Heart left ventricle (tissue), 16 donors: Measurements from ENCODE around the gene TLK2. TPM values are rescaled to one million over a fixed set of nuclear protein-coding genes. Genes with fewer than 3 reads are reported as not detected.
"Not testable (repeated sequence)": the region's sequence is repeated elsewhere in the genome, so short reads cannot be mapped to it uniquely, and the experiment has no call there.

Source experiments
- ATAC-seq, 4 donors: fragments of 200-7000 bp; cut with Tn5 transposase; one replicate each; pipeline ENCODE4 v1.9.1; 2020 to 2022; ENCODE audit warnings: moderate library complexity in 4 of 4, mild to moderate bottlenecking in 3 of 4, moderate number of reproducible peaks in 1 of 4
- DNase-seq, 5 donors: peaks; one replicate each; pipeline ENCODE4 v3.0.0-alpha.2; 2020
- H3K27ac ChIP-seq, 12 donors: fragments of 200-600 bp; sonication (generic) in 4 of 12; one replicate each; pipeline versions ENCODE4 v1.5.0 to v1.8.0; 2016 to 2022; ENCODE audit warnings: mild to moderate bottlenecking in 2 of 12
- H3K27me3 ChIP-seq, 9 donors: fragments of 200-600 bp; sonication (generic) in 2 of 9; one replicate each; pipeline versions ENCODE4 v1.5.1 to v1.8.0; 2016 to 2022; ENCODE audit warnings: mild to moderate bottlenecking in 3 of 9
- H3K36me3 ChIP-seq, 9 donors: fragments of 200-600 bp; sonication (generic) in 2 of 9; one replicate each; pipeline versions ENCODE4 v1.5.0 to v1.8.0; 2018 to 2022; ENCODE audit warnings: mild to moderate bottlenecking in 2 of 9
- H3K4me1 ChIP-seq, 12 donors: fragments of 200-600 bp; sonication (generic) in 4 of 12; one replicate each; pipeline versions ENCODE4 v1.5.0 to v1.8.0; 2016 to 2022; ENCODE audit warnings: mild to moderate bottlenecking in 3 of 12
- H3K4me3 ChIP-seq, 12 donors: fragments of 200-600 bp; sonication (generic) in 4 of 12; one replicate each; pipeline versions ENCODE4 v1.5.0 to v1.8.0; 2017 to 2022; ENCODE audit warnings: mild to moderate bottlenecking in 9 of 12, moderate library complexity in 4 of 12
- H3K9me3 ChIP-seq, 12 donors: fragments of 200-600 bp; sonication (generic) in 4 of 12; one replicate each; pipeline versions ENCODE4 v1.5.0 to v1.8.0; 2016 to 2022; ENCODE audit warnings: mild to moderate bottlenecking in 1 of 12
- POLR2A ChIP-seq, 2 donors: fragments of 450-650 bp; IDR thresholded peaks; one replicate each; pipeline ENCODE4 v1.6.1; 2017; ENCODE audit warnings: antibody characterized with exemption in 2 of 2, mild to moderate bottlenecking in 2 of 2, moderate library complexity in 2 of 2
- WGBS, 4 donors: extraction: QIAGEN DNeasy Blood & Tissue Kit in 2 of 4; methylation state at CpG; one replicate each; pipeline versions ENCODE4 v1.1.5 to v1.1.7; 2013 to 2018; 5-methylcytosine and 5-hydroxymethylcytosine counted together
- intact Hi-C, 10 donors: fragments of 100-400 bp; cut with DNase I; formaldehyde crosslinking; loops; one replicate each; pipeline versions ENCODE4 v1.11.1 to v1.14.2; 2022
- polyA plus RNA-seq, 2 donors: library from polyadenylated mRNA; stranded (reverse); fragments of 200-250 nt; gene quantifications; one replicate each; pipeline ENCODE4 v1.2.3, GENCODE V29; 2013
- total RNA-seq, 9 donors: library from RNA; depleted of rRNA in 2 of 9; stranded (reverse); fragments of >200 nt in 2 of 9; fragmentation: NEBNext Ultra II Directional in 3 of 9; extraction: Animal tissue kit (Norgen Biotek cat#: 25700) in 3 of 9; gene quantifications; one replicate each; pipeline versions ENCODE4 v1.1.0 to v1.2.4, GENCODE V29; 2016 to 2023
- TF ChIP-seq, protein P1 (sequence below), 12 donors: fragments of 200-600 bp; sonication (generic) in 4 of 12; IDR thresholded peaks; one replicate each; pipeline versions ENCODE4 v1.5.0 to v1.8.0; 2018 to 2022; ENCODE audit warnings: antibody characterized with exemption in 12 of 12, mild to moderate bottlenecking in 5 of 12
- donor health status: ischemic (EF 13 %, LVEDD 7.1; RV severe dilation, severe dysfunction).
- donor health status: healthy with polysubstance abuse.
- donor health status: DM: no; HTN: yes; CAD: no.
- donor health status: DM: no; HTN: no; CAD: no.
- donor health status: ischemic (EF 25% LVEDD 6.9; RV normal size, moderate dysfunction).
- donor health status: ischemic (EF 25% LVEDD 5.7; RV mildly dilated, moderate dysfunction).
- donor health status: healthy.
- donor health status: DM: yes; HTN: yes; CAD: no.
- donor health status: ischemic (EF 35%, LVEDD 5.7; RV mildly dilated, moderate dysfunction).
- donor health status: nonischemic (EF 11% LVEDD 7.7; RV severe dilation, severe dysfunction).
- donor health status: DM: yes; HTN: yes; CAD: no.
- donor health status: PGD.
- donor health status: ischemic (EF 29% LVEDD 5.4; RV normal size, mild dysfunction).
- donor health status: nonischemic (EF 23%, LVEDD 6.1; RV moderate dilation, normal function).

Gene TLK2
- total and polyA plus RNA-seq, 11 donors = 11.0 to 36.8 (median 29.5) TPM

DNA sequence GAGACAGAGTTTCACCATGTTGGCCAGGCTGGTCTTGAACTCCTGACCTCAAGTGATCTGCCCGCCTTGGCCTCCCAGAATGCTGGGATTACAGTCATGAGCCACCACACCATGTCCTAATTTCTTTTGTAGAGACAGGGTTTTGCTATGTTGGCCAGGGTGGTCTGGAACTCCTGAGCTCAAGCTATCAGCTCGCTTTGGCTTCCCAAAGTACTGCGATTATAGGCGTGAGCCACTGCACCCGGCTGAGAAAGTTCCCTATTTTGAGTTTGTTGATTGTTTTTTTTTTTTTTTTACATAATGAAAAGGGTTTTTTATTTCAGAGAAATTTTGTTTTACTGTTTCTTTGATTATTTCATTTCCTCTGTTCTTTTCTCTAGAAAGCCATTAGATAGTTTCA, 67.4 kb downstream of the TLK2 start:
- 74 to 95% (median 87%) methylated on average over 5 of the region's 5 CpGs for WGBS, 4 donors
- H3K9me3 ChIP-seq, H3K4me3 ChIP-seq: not testable (repeated sequence)

DNA sequence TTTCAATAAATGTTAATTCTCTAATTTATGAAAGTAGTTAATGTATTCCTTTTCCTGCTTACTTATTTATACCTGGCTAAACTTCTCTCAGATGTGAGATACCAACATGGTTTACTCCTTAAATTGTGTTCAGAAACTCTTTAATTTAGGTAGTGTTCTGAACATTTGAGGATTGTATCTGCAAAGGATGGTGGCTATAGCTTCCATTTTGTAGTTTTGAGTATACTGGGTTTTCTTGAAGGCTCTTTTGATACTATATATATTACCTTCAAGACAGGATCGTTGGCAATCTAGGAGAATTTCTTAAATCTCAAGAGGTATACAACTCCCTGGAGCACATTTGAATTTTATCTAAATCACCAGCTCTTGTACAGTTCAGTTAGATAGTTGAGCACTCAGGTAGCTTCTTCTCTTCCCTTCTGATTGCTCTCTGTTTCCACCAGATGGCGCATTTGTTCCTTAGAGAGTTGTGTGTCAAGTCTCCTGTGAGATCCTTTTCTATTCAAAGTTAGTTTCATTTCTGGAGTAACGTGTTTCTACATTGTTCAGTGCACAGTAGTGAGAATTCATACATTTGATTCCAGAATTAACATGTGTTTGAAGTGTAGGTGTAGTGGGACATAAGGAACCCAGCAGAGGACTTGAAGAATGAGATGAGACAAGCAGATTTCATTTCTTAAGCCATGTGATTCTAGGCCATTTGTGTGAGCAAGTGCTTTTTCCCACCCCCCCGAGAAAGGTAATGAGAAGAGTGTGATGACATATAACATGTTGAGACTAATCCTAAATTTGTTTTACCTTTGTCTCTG, 74.4 kb downstream of the TLK2 start:
- WGBS, 4 donors = 15 to 18% (median 17%) methylated on average over 4 of the region's 4 CpGs
- H3K27me3 ChIP-seq = not testable (repeated sequence)
- DNase-seq = peak in 2 of 5 donors; percentile 24 to 30

More for the DNA sequence above, 67.4 kb downstream of the TLK2 start:
- H3K27ac ChIP-seq, ATAC-seq, H3K4me1 ChIP-seq, DNase-seq, intact Hi-C loops, H3K27me3 ChIP-seq: not testable (repeated sequence)
- H3K36me3 ChIP-seq = peaks cover 0 to 17% (median 3%) of the 10 kb centered on the region in 9 donors

GRCh38 chr17:62557532-62557931, 78.9 kb downstream of the TLK2 start:
- intact Hi-C loops, H3K4me3 ChIP-seq, DNase-seq, H3K4me1 ChIP-seq, H3K27ac ChIP-seq, H3K9me3 ChIP-seq, H3K27me3 ChIP-seq, ATAC-seq: not testable (repeated sequence)
- 87 to 95% (median 92%) methylated on average over 5 of the region's 5 CpGs for WGBS, 4 donors
- H3K36me3 ChIP-seq = peaks cover 0 to 75% (median 32%) of the 10 kb centered on the region in 9 donors

More for the DNA sequence above, 74.4 kb downstream of the TLK2 start:
- H3K9me3 ChIP-seq, H3K4me3 ChIP-seq, H3K27ac ChIP-seq, H3K4me1 ChIP-seq, intact Hi-C loops: not testable (repeated sequence)
- ATAC-seq = peak; percentile 44 to 80 (median 76)
- peaks cover 0 to 44% (median 17%) of the 10 kb centered on the region in 9 donors for H3K36me3 ChIP-seq
- TF ChIP-seq, protein P1, sequence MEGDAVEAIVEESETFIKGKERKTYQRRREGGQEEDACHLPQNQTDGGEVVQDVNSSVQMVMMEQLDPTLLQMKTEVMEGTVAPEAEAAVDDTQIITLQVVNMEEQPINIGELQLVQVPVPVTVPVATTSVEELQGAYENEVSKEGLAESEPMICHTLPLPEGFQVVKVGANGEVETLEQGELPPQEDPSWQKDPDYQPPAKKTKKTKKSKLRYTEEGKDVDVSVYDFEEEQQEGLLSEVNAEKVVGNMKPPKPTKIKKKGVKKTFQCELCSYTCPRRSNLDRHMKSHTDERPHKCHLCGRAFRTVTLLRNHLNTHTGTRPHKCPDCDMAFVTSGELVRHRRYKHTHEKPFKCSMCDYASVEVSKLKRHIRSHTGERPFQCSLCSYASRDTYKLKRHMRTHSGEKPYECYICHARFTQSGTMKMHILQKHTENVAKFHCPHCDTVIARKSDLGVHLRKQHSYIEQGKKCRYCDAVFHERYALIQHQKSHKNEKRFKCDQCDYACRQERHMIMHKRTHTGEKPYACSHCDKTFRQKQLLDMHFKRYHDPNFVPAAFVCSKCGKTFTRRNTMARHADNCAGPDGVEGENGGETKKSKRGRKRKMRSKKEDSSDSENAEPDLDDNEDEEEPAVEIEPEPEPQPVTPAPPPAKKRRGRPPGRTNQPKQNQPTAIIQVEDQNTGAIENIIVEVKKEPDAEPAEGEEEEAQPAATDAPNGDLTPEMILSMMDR (IDR thresholded peaks at IDR 0.05) = peak; percentile 39 to 67 (median 54)

DNA sequence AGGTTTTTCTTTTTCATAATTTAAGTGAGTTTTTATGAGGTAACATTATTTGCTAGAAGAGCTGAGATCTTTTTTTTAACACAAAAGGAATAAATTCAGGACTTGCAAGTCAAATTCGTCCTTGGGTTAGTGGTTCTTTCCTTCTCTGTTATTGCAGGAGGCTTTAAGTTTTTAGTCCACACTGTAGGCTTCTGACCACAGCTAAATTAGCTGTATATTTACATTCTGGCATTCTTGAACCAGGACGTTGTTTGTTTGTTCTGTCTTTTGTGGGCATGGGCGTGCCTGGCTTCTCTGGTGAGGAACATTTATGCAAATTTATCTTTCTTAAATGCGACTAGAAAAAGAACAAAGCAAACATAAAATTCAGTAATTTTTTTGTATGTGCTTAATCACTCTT, 80.3 kb downstream of the TLK2 start:
- H3K9me3 ChIP-seq = not testable (repeated sequence)

DNA sequence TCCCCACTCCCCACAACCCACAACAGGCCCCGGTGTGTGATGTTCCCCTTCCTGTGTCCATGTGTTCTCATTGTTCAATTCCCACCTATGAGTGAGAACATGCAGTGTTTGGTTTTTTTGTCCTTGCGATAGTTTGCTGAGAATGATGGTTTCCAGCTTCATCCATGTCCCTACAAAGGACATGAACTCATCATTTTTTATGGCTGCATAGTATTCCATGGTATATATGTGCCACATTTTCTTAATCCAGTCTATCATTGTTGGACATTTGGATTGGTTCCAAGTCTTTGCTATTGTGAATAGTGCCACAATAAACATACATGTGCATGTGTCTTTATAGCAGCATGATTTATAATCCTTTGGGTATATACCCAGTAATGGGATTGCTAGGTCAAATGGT, 82.3 kb downstream of the TLK2 start:
- ATAC-seq, H3K27me3 ChIP-seq, H3K27ac ChIP-seq, H3K9me3 ChIP-seq, H3K4me3 ChIP-seq, intact Hi-C loops, DNase-seq, H3K4me1 ChIP-seq: not testable (repeated sequence)
- 82 to 100% (median 94%) methylated on average over 1 to 2 of the region's 2 CpGs for WGBS, 4 donors
- H3K36me3 ChIP-seq = peaks cover 0 to 87% (median 42%) of the 10 kb centered on the region in 9 donors

More for the DNA sequence above, 80.3 kb downstream of the TLK2 start:
- intact Hi-C loops, H3K4me3 ChIP-seq, ATAC-seq, H3K27me3 ChIP-seq, H3K4me1 ChIP-seq, H3K27ac ChIP-seq, DNase-seq: not testable (repeated sequence)
- peaks cover 0 to 85% (median 32%) of the 10 kb centered on the region in 9 donors for H3K36me3 ChIP-seq
- 81 to 87% (median 84%) methylated on average over 4 of the region's 4 CpGs for WGBS, 4 donors

DNA sequence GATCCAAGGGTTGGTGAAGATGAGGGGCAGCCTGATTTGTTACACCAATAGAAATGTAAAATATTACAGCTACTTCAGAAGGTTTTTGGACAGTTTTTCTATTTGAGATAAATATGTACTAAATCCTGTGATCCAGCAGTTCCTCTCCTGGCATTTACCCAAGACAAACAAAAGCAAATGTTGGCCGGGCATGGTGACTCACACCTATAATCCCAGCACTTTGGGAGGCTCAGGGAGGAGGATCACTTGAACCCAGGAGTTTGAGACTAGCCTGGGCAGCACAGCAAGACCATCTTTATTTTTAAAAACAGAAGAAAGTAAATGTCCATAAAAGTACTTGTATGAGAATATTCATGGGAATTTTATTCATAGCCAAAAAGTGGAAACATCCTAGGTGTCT, 84.0 kb downstream of the TLK2 start:
- Histone ChIP-seq H3K36me3 (peaks cover 0 to 87% (median 42%) of the 10 kb centered on the region in 9 donors), H3K4me1 (peaks cover 0 to 18% (median 0%) of the 10 kb centered on the region in 12 donors), H3K27me3 (no peaks in the 10 kb centered on the region), H3K4me3 (no peak overlapping the region), H3K9me3 (no peaks in the 10 kb centered on the region), H3K27ac (no peak overlapping the region)
- no peak for DNase-seq
- WGBS, 4 donors = 33 to 55% (median 48%) methylated on average over 1 of the region's 1 CpG
- ATAC-seq = no peak
- intact Hi-C loops = no loop called here
- TF ChIP-seq, protein P1 (IDR thresholded peaks at IDR 0.05) = no peak
- no peak for TF ChIP-seq POLR2A (IDR thresholded peaks at IDR 0.05)
